ENCODE measurements around the gene GMPR2.

The GMPR2 gene

DNA sequence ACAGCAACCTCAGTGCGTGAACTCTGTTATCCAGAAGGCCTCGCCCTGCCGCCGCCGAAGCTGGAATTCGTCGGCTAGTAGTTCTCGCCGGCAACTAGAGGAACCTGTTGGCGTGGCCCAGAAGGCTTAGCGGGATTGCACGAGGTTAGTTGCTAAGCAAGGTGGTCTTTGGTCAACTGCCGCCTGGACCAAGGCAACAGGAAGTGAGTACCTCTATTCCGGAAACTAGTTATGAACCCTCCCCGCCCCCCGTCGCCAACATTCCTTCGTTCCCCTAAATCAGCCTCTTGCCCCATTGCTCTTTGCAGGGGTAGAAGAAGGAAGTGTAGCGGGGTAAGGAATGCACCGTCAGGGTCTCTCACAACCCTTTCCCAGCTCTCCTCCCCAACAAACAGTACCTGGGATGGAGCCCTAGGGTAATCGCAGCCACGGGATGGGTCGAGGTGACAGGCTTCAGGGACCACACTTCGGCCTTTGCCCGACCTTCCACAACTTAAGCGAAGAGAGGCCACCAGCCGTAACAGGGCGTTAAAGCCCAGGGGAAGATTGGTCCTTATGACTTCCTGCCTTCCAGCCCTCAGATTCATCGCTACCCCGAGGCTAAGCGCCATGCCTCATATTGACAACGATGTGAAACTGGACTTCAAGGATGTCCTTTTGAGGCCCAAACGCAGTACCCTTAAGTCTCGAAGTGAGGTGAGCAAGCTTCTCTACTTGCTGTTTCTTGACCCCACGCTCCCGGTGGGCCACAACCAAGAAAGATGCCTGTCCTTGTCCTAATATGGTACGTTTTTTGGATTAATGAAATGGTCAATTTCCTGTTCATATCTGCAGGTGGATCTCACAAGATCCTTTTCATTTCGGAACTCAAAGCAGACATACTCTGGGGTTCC, at the start of gene GMPR2:
GMPR2 (plus strand) TSS at position 285 of the 893 bp plus-strand sequence; CDS start at position 610, 325 bp downstream.
- peak within 1 kb of the TSS; percentile 85 to 96 for H3K4me3 ChIP-seq (ENCODE audit: low read depth in 1 of 2, low read length in 2 of 2)
- peaks cover 21 to 32% of the 10 kb centered on the region in 2 donors for H3K36me3 ChIP-seq (ENCODE audit: control insufficient read depth in 1 of 2, insufficient read depth in 2 of 2, low read length in 2 of 2)
- H3K9me3 ChIP-seq (ENCODE audit: control insufficient read depth in 1 of 2, low read length in 2 of 2), result no peaks in the 10 kb centered on the region
- no peaks in the 10 kb centered on the region for H3K27me3 ChIP-seq (ENCODE audit: control insufficient read depth in 1 of 2, insufficient read depth in 2 of 2, low read length in 2 of 2)
- H3K27ac ChIP-seq (ENCODE audit: low read depth, low read length), result peak within 1 kb of the TSS; percentile 85
- peaks cover 22 to 29% of the 10 kb centered on the region in 2 donors for H3K4me1 ChIP-seq (ENCODE audit: control insufficient read depth in 1 of 2, insufficient read depth in 2 of 2, low read length in 2 of 2)
- peak within 1 kb of the TSS; percentile 92 to 94 for H3K9ac ChIP-seq (ENCODE audit: low read depth in 1 of 2, low read length in 2 of 2)

DNA sequence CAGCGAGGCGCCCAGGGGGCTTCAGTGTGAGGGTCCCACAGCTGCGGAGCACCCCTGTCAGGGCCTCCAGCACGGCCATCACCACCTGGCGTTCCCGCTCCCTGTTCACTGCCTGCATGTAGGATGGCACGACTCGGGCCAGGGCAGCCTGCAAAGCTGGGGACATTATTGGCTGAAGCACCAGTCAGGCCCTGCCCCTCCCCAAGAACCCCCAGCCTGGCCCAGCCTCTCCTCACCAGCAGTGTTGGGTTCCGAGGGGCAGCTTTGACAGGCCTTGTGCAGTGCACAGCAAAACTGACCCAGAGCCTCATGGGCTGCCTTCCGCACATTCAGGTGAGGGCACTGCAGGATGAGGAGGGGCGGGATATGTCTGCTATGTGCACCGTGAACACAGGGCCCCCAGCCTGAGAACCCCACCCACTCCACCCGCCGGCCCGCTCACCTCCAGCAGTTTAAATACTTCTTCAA, 49.7 kb upstream of the GMPR2 start:
- Histone ChIP-seq H3K27ac (ENCODE audit: low read depth, low read length) (no peak overlapping the region), H3K9me3 (ENCODE audit: control insufficient read depth in 1 of 2, low read length in 2 of 2) (no peaks in the 10 kb centered on the region), H3K4me3 (ENCODE audit: low read depth in 1 of 2, low read length in 2 of 2) (no peak overlapping the region), H3K27me3 (ENCODE audit: control insufficient read depth in 1 of 2, insufficient read depth in 2 of 2, low read length in 2 of 2) (no peaks in the 10 kb centered on the region), H3K9ac (ENCODE audit: low read depth in 1 of 2, low read length in 2 of 2) (no peak overlapping the region), H3K36me3 (ENCODE audit: control insufficient read depth in 1 of 2, insufficient read depth in 2 of 2, low read length in 2 of 2) (peaks cover 47 to 86% of the 10 kb centered on the region in 2 donors), H3K4me1 (ENCODE audit: control insufficient read depth in 1 of 2, insufficient read depth in 2 of 2, low read length in 2 of 2) (peaks cover 6 to 9% of the 10 kb centered on the region in 2 donors)

DNA sequence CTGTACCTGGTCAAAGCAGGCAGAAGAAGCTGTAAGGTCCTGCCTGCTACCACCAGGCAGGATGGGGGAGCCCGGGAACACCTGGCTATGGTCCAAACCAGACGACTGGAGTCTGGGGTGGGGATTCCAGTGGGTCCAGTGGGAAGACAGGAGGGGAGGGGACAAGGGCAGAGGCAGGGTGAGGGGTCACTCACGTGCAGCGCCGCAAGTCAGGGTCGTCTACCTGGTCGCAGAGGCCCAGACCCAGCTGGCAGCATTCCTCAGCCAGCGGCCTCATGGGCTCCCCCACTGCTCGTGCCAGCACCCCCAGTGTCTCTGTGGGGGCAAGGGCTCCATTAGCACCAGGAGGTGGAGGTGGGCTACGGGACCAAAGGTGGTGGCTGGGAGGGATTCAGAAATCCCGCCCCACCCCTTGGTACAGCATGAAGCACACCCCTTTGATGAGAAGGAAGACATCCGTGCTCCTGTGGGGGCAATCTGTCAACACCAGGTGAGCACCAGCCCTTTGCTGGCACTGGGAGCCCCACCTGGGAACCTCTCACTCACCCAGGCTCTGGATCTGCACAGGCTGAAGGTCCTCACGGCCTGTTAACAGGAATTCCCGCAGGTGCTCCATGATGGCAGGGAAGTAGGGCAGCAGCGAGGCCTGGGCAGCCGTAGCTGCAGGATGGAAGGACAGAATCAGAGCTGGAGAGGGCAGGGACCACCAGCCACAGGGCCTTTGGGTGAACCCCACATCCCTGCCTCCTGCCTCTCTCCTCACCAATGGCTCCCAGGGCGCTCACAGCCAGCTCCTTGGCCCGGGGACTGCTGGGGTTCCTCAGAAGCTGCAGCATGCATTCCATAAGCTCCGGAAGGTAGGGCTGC, 48.4 kb upstream of the GMPR2 start:
- no peaks in the 10 kb centered on the region for H3K27me3 ChIP-seq (ENCODE audit: control insufficient read depth in 1 of 2, insufficient read depth in 2 of 2, low read length in 2 of 2)
- H3K9ac ChIP-seq (ENCODE audit: low read depth in 1 of 2, low read length in 2 of 2), result no peak overlapping the region
- H3K27ac ChIP-seq (ENCODE audit: low read depth, low read length), result no peak overlapping the region
- H3K4me3 ChIP-seq (ENCODE audit: low read depth in 1 of 2, low read length in 2 of 2), result no peak overlapping the region
- no peaks in the 10 kb centered on the region for H3K9me3 ChIP-seq (ENCODE audit: control insufficient read depth in 1 of 2, low read length in 2 of 2)
- H3K36me3 ChIP-seq (ENCODE audit: control insufficient read depth in 1 of 2, insufficient read depth in 2 of 2, low read length in 2 of 2), result peaks cover 43 to 73% of the 10 kb centered on the region in 2 donors
- peaks cover 14 to 15% of the 10 kb centered on the region in 2 donors for H3K4me1 ChIP-seq (ENCODE audit: control insufficient read depth in 1 of 2, insufficient read depth in 2 of 2, low read length in 2 of 2)

DNA sequence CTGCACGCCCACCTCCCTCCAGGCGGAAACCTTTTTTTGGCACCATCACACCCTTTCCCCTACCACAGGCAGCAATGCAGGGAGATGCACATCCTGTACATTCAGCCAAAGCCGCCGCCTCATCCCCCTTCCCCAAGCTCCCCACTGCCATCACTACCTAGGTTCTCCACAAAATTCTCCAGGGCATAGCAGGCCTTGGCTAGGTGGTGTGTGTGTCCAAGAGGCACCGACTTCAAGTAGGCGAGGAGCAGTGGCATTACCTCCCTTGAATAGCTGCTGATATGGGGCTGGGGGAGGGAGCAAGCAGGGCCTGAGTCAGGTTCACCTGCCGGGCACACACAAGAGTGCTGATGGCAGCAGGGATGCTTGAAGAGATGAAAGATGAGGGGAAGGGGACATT, 47.7 kb upstream of the GMPR2 start:
- no peaks in the 10 kb centered on the region for H3K9me3 ChIP-seq (ENCODE audit: control insufficient read depth in 1 of 2, low read length in 2 of 2)
- H3K27ac ChIP-seq (ENCODE audit: low read depth, low read length), result no peak overlapping the region
- H3K9ac ChIP-seq (ENCODE audit: low read depth in 1 of 2, low read length in 2 of 2), result no peak overlapping the region
- no peaks in the 10 kb centered on the region for H3K27me3 ChIP-seq (ENCODE audit: control insufficient read depth in 1 of 2, insufficient read depth in 2 of 2, low read length in 2 of 2)
- H3K36me3 ChIP-seq (ENCODE audit: control insufficient read depth in 1 of 2, insufficient read depth in 2 of 2, low read length in 2 of 2), result peaks cover 43 to 71% of the 10 kb centered on the region in 2 donors
- peaks cover 14 to 17% of the 10 kb centered on the region in 2 donors for H3K4me1 ChIP-seq (ENCODE audit: control insufficient read depth in 1 of 2, insufficient read depth in 2 of 2, low read length in 2 of 2)
- H3K4me3 ChIP-seq (ENCODE audit: low read depth in 1 of 2, low read length in 2 of 2), result no peak overlapping the region

DNA sequence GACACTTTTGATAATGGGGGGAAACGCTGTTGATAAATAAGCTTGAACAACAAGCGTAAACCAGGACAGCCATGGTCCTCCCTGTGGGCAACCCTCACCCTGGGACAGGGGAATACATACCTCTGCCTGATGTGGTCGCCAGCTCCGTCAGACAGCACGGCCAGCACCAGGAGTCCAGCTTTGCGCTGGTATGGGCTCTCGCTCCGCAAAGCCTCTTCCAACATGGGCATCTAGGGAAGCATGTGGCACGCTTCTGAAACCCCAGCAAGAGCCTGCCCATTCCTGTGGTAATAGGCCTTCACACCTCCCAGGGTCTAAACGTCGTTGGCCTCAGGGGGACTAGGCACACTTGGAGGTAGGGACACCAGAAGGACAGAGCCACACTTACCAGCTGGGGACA, 47.0 kb upstream of the GMPR2 start:
- H3K9me3 ChIP-seq (ENCODE audit: control insufficient read depth in 1 of 2, low read length in 2 of 2), result no peaks in the 10 kb centered on the region
- H3K9ac ChIP-seq (ENCODE audit: low read depth in 1 of 2, low read length in 2 of 2), result no peak overlapping the region
- H3K27ac ChIP-seq (ENCODE audit: low read depth, low read length), result no peak overlapping the region
- peaks cover 14 to 17% of the 10 kb centered on the region in 2 donors for H3K4me1 ChIP-seq (ENCODE audit: control insufficient read depth in 1 of 2, insufficient read depth in 2 of 2, low read length in 2 of 2)
- H3K4me3 ChIP-seq (ENCODE audit: low read depth in 1 of 2, low read length in 2 of 2), result no peak overlapping the region
- H3K27me3 ChIP-seq (ENCODE audit: control insufficient read depth in 1 of 2, insufficient read depth in 2 of 2, low read length in 2 of 2), result no peaks in the 10 kb centered on the region
- peaks cover 41 to 70% of the 10 kb centered on the region in 2 donors for H3K36me3 ChIP-seq (ENCODE audit: control insufficient read depth in 1 of 2, insufficient read depth in 2 of 2, low read length in 2 of 2)

DNA sequence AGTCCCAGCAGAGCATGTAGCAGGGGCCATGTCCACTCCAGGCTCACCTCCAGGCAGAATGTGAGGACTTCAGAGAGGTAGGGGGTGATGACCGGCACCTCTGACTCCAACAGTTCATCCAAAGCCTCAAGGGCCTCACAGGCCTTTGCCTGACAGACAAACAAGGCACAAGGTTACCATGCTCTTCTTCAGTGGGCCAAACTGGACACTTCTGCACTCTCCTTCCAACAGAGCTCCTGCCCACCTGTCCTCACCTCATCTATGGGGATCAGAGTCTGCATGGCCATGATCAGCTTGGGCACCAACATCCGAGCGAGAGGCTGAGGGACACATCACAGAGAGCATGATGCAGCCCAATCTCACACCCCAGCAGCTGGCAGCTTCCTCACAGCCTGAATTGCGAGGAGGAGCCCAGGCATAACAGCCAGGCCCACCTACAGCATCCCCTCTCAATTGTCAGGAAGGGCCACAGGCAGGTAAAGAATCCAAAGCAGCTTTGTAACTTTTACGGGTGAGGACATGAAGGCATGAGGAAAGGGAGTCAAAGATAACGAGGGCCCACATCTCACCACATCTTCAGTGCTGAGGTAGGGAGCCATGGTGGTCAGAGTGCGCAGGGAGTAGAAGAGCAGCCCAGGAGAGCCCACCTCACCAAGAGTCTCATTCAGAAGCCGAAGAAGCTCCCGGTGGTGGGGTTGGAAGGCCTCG, 45.7 kb upstream of the GMPR2 start:
- Histone ChIP-seq H3K36me3 (ENCODE audit: control insufficient read depth in 1 of 2, insufficient read depth in 2 of 2, low read length in 2 of 2) (peaks cover 35 to 66% of the 10 kb centered on the region in 2 donors), H3K9me3 (ENCODE audit: control insufficient read depth in 1 of 2, low read length in 2 of 2) (no peaks in the 10 kb centered on the region), H3K27ac (ENCODE audit: low read depth, low read length) (no peak overlapping the region), H3K4me1 (ENCODE audit: control insufficient read depth in 1 of 2, insufficient read depth in 2 of 2, low read length in 2 of 2) (peaks cover 14 to 17% of the 10 kb centered on the region in 2 donors), H3K4me3 (ENCODE audit: low read depth in 1 of 2, low read length in 2 of 2) (no peak overlapping the region), H3K9ac (ENCODE audit: low read depth in 1 of 2, low read length in 2 of 2) (no peak overlapping the region), H3K27me3 (ENCODE audit: control insufficient read depth in 1 of 2, insufficient read depth in 2 of 2, low read length in 2 of 2) (no peaks in the 10 kb centered on the region)

DNA sequence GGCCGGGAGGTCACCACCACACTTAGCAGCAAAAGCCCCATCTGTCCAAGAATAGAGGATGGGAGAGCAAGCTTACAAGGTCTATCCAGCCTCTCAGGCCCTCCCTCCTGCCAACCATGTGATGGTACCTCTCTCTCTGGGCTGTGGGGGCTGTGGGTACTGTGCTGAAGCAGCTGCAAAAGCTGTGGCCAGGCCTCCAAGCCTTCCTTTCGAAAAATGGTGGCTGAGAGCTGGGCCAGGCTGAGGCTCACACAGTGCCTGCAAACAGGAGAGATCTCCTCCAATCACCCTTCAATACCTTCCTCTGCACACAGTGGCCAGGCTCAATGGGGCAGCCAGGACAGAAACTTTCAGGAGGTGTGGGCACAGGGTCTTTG, 45.2 kb upstream of the GMPR2 start:
- Histone ChIP-seq H3K4me1 (ENCODE audit: control insufficient read depth in 1 of 2, insufficient read depth in 2 of 2, low read length in 2 of 2) (peaks cover 14 to 17% of the 10 kb centered on the region in 2 donors), H3K27ac (ENCODE audit: low read depth, low read length) (no peak overlapping the region), H3K36me3 (ENCODE audit: control insufficient read depth in 1 of 2, insufficient read depth in 2 of 2, low read length in 2 of 2) (peaks cover 35 to 66% of the 10 kb centered on the region in 2 donors)

DNA sequence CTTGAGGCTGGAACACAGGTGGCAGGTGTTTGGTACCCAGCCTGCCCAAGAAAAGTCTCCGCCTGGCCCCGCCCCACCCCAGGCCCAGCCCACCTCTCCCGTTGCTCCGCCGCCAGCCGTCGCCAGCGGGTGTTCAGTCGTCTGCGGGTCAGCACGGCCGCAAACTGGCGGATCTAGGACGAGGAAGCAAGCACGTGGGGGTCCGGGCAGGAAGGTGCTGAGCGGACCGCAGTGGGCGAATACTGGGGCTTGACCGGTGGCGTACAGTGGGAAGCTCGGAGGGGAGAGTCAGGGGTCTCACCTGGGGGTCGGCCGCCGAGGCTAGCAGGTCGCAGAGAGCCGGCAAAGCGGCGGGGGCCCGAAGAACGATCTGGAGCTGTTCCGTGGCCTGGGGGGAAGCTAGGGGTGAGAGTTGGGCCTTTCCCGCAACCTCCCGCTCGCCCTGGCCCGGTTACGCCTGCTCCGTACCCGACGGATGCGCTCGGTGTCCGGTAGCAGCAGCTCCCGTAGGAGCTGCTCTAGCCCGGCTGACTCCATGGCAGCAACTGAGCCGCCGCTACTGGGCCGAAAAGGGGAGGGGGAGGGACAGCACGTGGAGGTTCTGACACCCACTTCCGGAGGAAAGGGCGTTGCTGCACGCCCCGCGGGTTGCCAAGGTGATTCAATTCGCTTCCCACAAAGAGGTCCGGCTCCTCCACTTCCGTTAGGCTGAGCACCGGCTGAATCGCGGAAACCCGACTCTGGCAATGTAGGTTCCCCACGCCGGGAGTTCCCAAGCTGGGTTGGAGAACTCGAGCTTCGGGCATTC, 44.3 kb upstream of the GMPR2 start, which contains the start of gene IPO4:
IPO4 (minus strand) TSS at position 566 of the 808 bp plus-strand sequence; CDS start at position 537, 29 bp downstream.
- Histone ChIP-seq H3K9ac (ENCODE audit: low read depth in 1 of 2, low read length in 2 of 2) (peak within 1 kb of the TSS; percentile 10 to 44), H3K4me1 (ENCODE audit: control insufficient read depth in 1 of 2, insufficient read depth in 2 of 2, low read length in 2 of 2) (peaks cover 14 to 17% of the 10 kb centered on the region in 2 donors), H3K4me3 (ENCODE audit: low read depth in 1 of 2, low read length in 2 of 2) (peak within 1 kb of the TSS; percentile 79 to 85), H3K9me3 (ENCODE audit: control insufficient read depth in 1 of 2, low read length in 2 of 2) (no peaks in the 10 kb centered on the region), H3K36me3 (ENCODE audit: control insufficient read depth in 1 of 2, insufficient read depth in 2 of 2, low read length in 2 of 2) (peaks cover 28 to 63% of the 10 kb centered on the region in 2 donors), H3K27me3 (ENCODE audit: control insufficient read depth in 1 of 2, insufficient read depth in 2 of 2, low read length in 2 of 2) (no peaks in the 10 kb centered on the region), H3K27ac (ENCODE audit: low read depth, low read length) (peak within 1 kb of the TSS; percentile 35)

More for the DNA sequence above, 45.2 kb upstream of the GMPR2 start:
- H3K9ac ChIP-seq (ENCODE audit: low read depth in 1 of 2, low read length in 2 of 2), result peak overlapping the region; percentile 10 to 44
- no peaks in the 10 kb centered on the region for H3K9me3 ChIP-seq (ENCODE audit: control insufficient read depth in 1 of 2, low read length in 2 of 2)
- H3K4me3 ChIP-seq (ENCODE audit: low read depth in 1 of 2, low read length in 2 of 2), result peak overlapping the region; percentile 79 to 85
- H3K27me3 ChIP-seq (ENCODE audit: control insufficient read depth in 1 of 2, insufficient read depth in 2 of 2, low read length in 2 of 2), result no peaks in the 10 kb centered on the region

DNA sequence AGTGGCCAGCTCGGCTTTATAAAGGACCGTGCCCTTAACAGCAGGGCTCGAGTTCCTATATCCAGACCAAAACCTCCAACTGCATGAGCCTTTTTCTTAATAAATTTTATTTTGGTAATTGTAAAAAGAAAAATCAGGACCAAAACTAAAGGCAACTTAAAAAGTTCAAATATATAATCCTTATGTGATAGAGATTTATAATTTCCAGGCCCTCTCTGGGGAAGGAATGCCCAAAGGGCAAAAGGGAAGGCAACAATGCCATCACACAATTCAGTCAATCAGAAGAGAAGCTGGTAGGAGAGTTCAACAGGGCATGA, 43.7 kb upstream of the GMPR2 start:
- peak overlapping the region in 1 of 2 donors; percentile 10 for H3K9ac ChIP-seq (ENCODE audit: low read depth in 1 of 2, low read length in 2 of 2)
- H3K4me3 ChIP-seq (ENCODE audit: low read depth in 1 of 2, low read length in 2 of 2), result peak overlapping the region; percentile 79 to 85
- H3K9me3 ChIP-seq (ENCODE audit: control insufficient read depth in 1 of 2, low read length in 2 of 2), result no peaks in the 10 kb centered on the region
- peaks cover 28 to 60% of the 10 kb centered on the region in 2 donors for H3K36me3 ChIP-seq (ENCODE audit: control insufficient read depth in 1 of 2, insufficient read depth in 2 of 2, low read length in 2 of 2)
- H3K4me1 ChIP-seq (ENCODE audit: control insufficient read depth in 1 of 2, insufficient read depth in 2 of 2, low read length in 2 of 2), result peaks cover 16 to 19% of the 10 kb centered on the region in 2 donors
- H3K27me3 ChIP-seq (ENCODE audit: control insufficient read depth in 1 of 2, insufficient read depth in 2 of 2, low read length in 2 of 2), result no peaks in the 10 kb centered on the region
- H3K27ac ChIP-seq (ENCODE audit: low read depth, low read length), result no peak overlapping the region

Data from duodenal mucosa (tissue), 2 donors.